WTC11 (cell line): ENCODE results near the gene XIRP2. TPM values are rescaled to one million over a fixed set of nuclear protein-coding genes. Genes with fewer than 3 reads are reported as not detected.

Source experiments
- ATAC-seq: fragments of 200-7000 bp; cut with Tn5 transposase; 2 replicates; pipeline ENCODE4 v1.10.0; 2021; ENCODE audit warnings: mild to moderate bottlenecking, moderate library complexity
- CTCF ChIA-PET: fragments of 300-600 bp; sonication (Branson Sonifier 250); formaldehyde crosslinking; loops from one replicate; lab custom pipeline; 2021; ENCODE audit warnings: antibody characterized with exemption; lab: Charles Lee
- POLR2A ChIA-PET: fragments of 350-600 bp; sonication (Branson Sonifier 250); formaldehyde crosslinking; loops from one replicate; lab custom pipeline; 2021; ENCODE audit warnings: antibody characterized with exemption; lab: Charles Lee
- DNase-seq: peaks from one replicate; pipeline ENCODE4 v3.0.0; 2021; ENCODE audit warnings: low spot score
- H3K27ac Mint-ChIP-seq: 2 replicates; pipeline ENCODE4 v1.8.0; 2021; ENCODE audit warnings: mixed read lengths
- H3K27me3 Mint-ChIP-seq: 2 replicates; pipeline ENCODE4 v1.8.0; 2021; ENCODE audit warnings: low read depth, mild to moderate bottlenecking, moderate library complexity, mixed read lengths
- H3K36me3 Mint-ChIP-seq: 2 replicates; pipeline ENCODE4 v1.8.0; 2021; ENCODE audit warnings: mixed read lengths
- H3K4me1 Mint-ChIP-seq: 2 replicates; pipeline ENCODE4 v1.8.0; 2022; ENCODE audit warnings: mixed read lengths
- H3K4me3 Mint-ChIP-seq: 2 replicates; pipeline ENCODE4 v1.8.0; 2021; ENCODE audit warnings: mild to moderate bottlenecking, moderate library complexity, mixed read lengths
- H3K9me3 Mint-ChIP-seq: 2 replicates; pipeline ENCODE4 v1.8.0; 2021; ENCODE audit warnings: mixed read lengths
- ATF2 ChIP-seq: sonication (generic); formaldehyde crosslinking; IDR thresholded peaks from 2 replicates; pipeline ENCODE4 v1.8.1; 2022; ENCODE audit warnings: low read depth, missing genetic modification reagents, borderline replicate concordance
- ATF3 ChIP-seq: sonication (generic); formaldehyde crosslinking; conservative IDR thresholded peaks from 2 replicates; pipeline ENCODE4 v1.8.1; 2022; ENCODE audit warnings: mild to moderate bottlenecking, missing genetic modification reagents
- E2F1 ChIP-seq: sonication (generic); formaldehyde crosslinking; IDR thresholded peaks from 2 replicates; pipeline ENCODE4 v1.8.0; 2022; ENCODE audit warnings: mild to moderate bottlenecking, missing genetic modification reagents
- ESRRA ChIP-seq: sonication (generic); formaldehyde crosslinking; IDR thresholded peaks from 2 replicates; pipeline ENCODE4 v1.8.1; 2022; ENCODE audit warnings: mild to moderate bottlenecking, missing genetic modification reagents, borderline replicate concordance
- FOXJ3 ChIP-seq: sonication (generic); formaldehyde crosslinking; IDR thresholded peaks from 2 replicates; pipeline ENCODE4 v1.9.0; 2021; ENCODE audit warnings: missing genetic modification reagents, mild to moderate bottlenecking, borderline replicate concordance
- GABPB1 ChIP-seq: sonication (generic); formaldehyde crosslinking; IDR thresholded peaks from 2 replicates; pipeline ENCODE4 v1.8.1; 2023; ENCODE audit warnings: mild to moderate bottlenecking, missing genetic modification reagents
- KAT7 ChIP-seq: sonication (generic); formaldehyde crosslinking; IDR thresholded peaks from 2 replicates; pipeline ENCODE4 v1.8.1; 2023; ENCODE audit warnings: missing genetic modification reagents, mild to moderate bottlenecking, borderline replicate concordance
- MYBL2 ChIP-seq: sonication (generic); formaldehyde crosslinking; IDR thresholded peaks from 2 replicates; pipeline ENCODE4 v1.8.1; 2023; ENCODE audit warnings: mild to moderate bottlenecking, moderate library complexity, missing genetic modification reagents
- NFATC4 ChIP-seq: fragments of 250-450 bp; sonication (Bioruptor Pico); IDR thresholded peaks from 2 replicates; pipeline ENCODE4 v1.9.0; 2021; ENCODE audit warnings: mild to moderate bottlenecking
- NFYB ChIP-seq: sonication (generic); formaldehyde crosslinking; conservative IDR thresholded peaks from 2 replicates; pipeline ENCODE4 v1.8.0; 2022; ENCODE audit warnings: low read depth, missing genetic modification reagents
- NR1H2 ChIP-seq: sonication (generic); formaldehyde crosslinking; IDR thresholded peaks from 2 replicates; pipeline ENCODE4 v1.9.0; 2021; ENCODE audit warnings: mild to moderate bottlenecking, moderate library complexity, missing genetic modification reagents
- RELA ChIP-seq: sonication (generic); formaldehyde crosslinking; IDR thresholded peaks from 2 replicates; pipeline ENCODE4 v1.8.1; 2022; ENCODE audit warnings: missing genetic modification reagents, mild to moderate bottlenecking, borderline replicate concordance
- RORB ChIP-seq: fragments of 250-450 bp; sonication (Bioruptor Pico); IDR thresholded peaks from 2 replicates; pipeline ENCODE4 v1.9.0; 2021; ENCODE audit warnings: mild to moderate bottlenecking
- SP1 ChIP-seq: sonication (generic); formaldehyde crosslinking; conservative IDR thresholded peaks from 2 replicates; pipeline ENCODE4 v1.8.1; 2022; ENCODE audit warnings: missing genetic modification reagents
- STAT6 ChIP-seq: sonication (generic); formaldehyde crosslinking; conservative IDR thresholded peaks from 2 replicates; pipeline ENCODE4 v1.8.1; 2023; ENCODE audit warnings: mild to moderate bottlenecking, low read depth, missing genetic modification reagents, moderate library complexity
- USF2 ChIP-seq: sonication (generic); formaldehyde crosslinking; IDR thresholded peaks from 2 replicates; pipeline ENCODE4 v1.8.1; 2023; ENCODE audit warnings: mild to moderate bottlenecking, missing genetic modification reagents, moderate library complexity
- ZBTB21 ChIP-seq: sonication (generic); formaldehyde crosslinking; IDR thresholded peaks from 2 replicates; pipeline ENCODE4 v1.8.1; 2023; ENCODE audit warnings: mild to moderate bottlenecking, missing genetic modification reagents, borderline replicate concordance
- ZMAT4 ChIP-seq: fragments of 250-450 bp; sonication (Bioruptor Pico); IDR thresholded peaks from 2 replicates; pipeline ENCODE4 v1.9.0; 2021; ENCODE audit warnings: mild to moderate bottlenecking
- ZNF219 ChIP-seq: sonication (generic); formaldehyde crosslinking; IDR thresholded peaks from 2 replicates; pipeline ENCODE4 v1.8.0; 2023; ENCODE audit warnings: missing genetic modification reagents, mild to moderate bottlenecking, borderline replicate concordance
- ZNF416 ChIP-seq: fragments of 250-450 bp; sonication (Bioruptor Pico); IDR thresholded peaks from 2 replicates; pipeline ENCODE4 v1.9.0; 2021; ENCODE audit warnings: mild to moderate bottlenecking, inconsistent platforms
- ZNF512 ChIP-seq: sonication (generic); formaldehyde crosslinking; IDR thresholded peaks from 2 replicates; pipeline ENCODE4 v1.8.1; 2022; ENCODE audit warnings: missing genetic modification reagents, borderline replicate concordance
- ZNF671 ChIP-seq: fragments of 250-450 bp; sonication (Bioruptor Pico); IDR thresholded peaks from 2 replicates; pipeline ENCODE4 v1.8.0; 2021; ENCODE audit warnings: mild to moderate bottlenecking
- total RNA-seq: library from RNA; stranded (reverse); gene quantifications from 3 replicates; pipeline ENCODE4 v1.2.3, GENCODE V29; 2021

XIRP2 gene
- total RNA-seq, 1 experiment from 2014 or later = 0.87 TPM

- peaks cover 8% of the 10 kb centered on the region for H3K36me3 Mint-ChIP-seq
- H3K9me3 Mint-ChIP-seq = peaks cover 22% of the 10 kb centered on the region
- CTCF ChIA-PET = no interaction called here
- DNase-seq (no peak), ATAC-seq (no peak)
- no peaks in the 10 kb centered on the region; the same call in 1 of the 2 replicates for H3K27me3 Mint-ChIP-seq
- H3K4me3 Mint-ChIP-seq = no peak overlapping the region
- H3K27ac Mint-ChIP-seq = no peak overlapping the region
- TF ChIP-seq GABPB1 (CRISPR knock-in tag) (no peak), ZNF512 (no peak), ATF2 (CRISPR knock-in tag) (no peak), FOXJ3 (no peak), ZBTB21 (no peak), ZMAT4 (CRISPR knock-in tag) (no peak), E2F1 (CRISPR knock-in tag) (no peak), ESRRA (CRISPR knock-in tag) (no peak), NFATC4 (CRISPR knock-in tag) (no peak), USF2 (no peak), KAT7 (CRISPR knock-in tag) (no peak), STAT6 (CRISPR knock-in tag) (no peak), MYBL2 (CRISPR knock-in tag) (no peak), NR1H2 (CRISPR knock-in tag) (no peak), ATF3 (CRISPR knock-in tag) (no peak), ZNF416 (CRISPR knock-in tag) (no peak), RELA (CRISPR knock-in tag) (no peak)
- POLR2A ChIA-PET = no interaction called here
- H3K4me1 Mint-ChIP-seq = peaks cover 25% of the 10 kb centered on the region
Measured at GRCh38 chr2:167279810-167280209, 391.5 kb downstream of the XIRP2 start.

- CTCF ChIA-PET = interaction anchor here (1.4 kb wide), 1 partner anchor 23 kb away, joined by 6 read pairs; no protein-coding TSS in a partner anchor
- ATAC-seq = peak; percentile 57
- H3K27ac Mint-ChIP-seq = no peak overlapping the region
Measured at GRCh38 chr2:167287212-167287611, 398.9 kb downstream of the XIRP2 start.

More at GRCh38 chr2:167287212-167287611, 398.9 kb downstream of the XIRP2 start:
- H3K4me1 Mint-ChIP-seq = peaks cover 40% of the 10 kb centered on the region
- no peaks in the 10 kb centered on the region for H3K27me3 Mint-ChIP-seq
- H3K4me3 Mint-ChIP-seq = no peak overlapping the region
- DNase-seq = no peak
- peaks cover 8% of the 10 kb centered on the region for H3K36me3 Mint-ChIP-seq
- POLR2A ChIA-PET = no interaction called here
- TF ChIP-seq FOXJ3 (no peak), ZNF671 (no peak), NFYB (CRISPR knock-in tag) (no peak), ATF3 (CRISPR knock-in tag) (no peak), ZNF219 (CRISPR knock-in tag) (no peak), SP1 (no peak), RORB (no peak)
- H3K9me3 Mint-ChIP-seq = peaks cover 18% of the 10 kb centered on the region
